ENCODE measurements around the gene OR2AP1. TPM values are rescaled to one million over a fixed set of nuclear protein-coding genes. Genes with fewer than 3 reads are reported as not detected.
"Not testable (repeated sequence)": the region's sequence is repeated elsewhere in the genome, so short reads cannot be mapped to it uniquely, and the experiment has no call there.

Gene OR2AP1
- polyA plus RNA-seq (2011; rRNA removed) (not detected in 2 replicates), polyA plus RNA-seq (2017; fragmentation: RNase III; extraction: RNeasy Plus Mini Kit Qiagen cat#74134 plus additional on column Dnase treatment) (not detected in 3 replicates), polyA minus RNA-seq (2011; rRNA and poly(A)+ RNA removed) (not detected in 2 replicates)
- polyA plus RNA-seq (2012; cell fraction: cytosol; rRNA removed), result not detected in 2 replicates
- not detected in 2 replicates for polyA plus RNA-seq (2012; cell fraction: nucleus; rRNA removed)

DNA sequence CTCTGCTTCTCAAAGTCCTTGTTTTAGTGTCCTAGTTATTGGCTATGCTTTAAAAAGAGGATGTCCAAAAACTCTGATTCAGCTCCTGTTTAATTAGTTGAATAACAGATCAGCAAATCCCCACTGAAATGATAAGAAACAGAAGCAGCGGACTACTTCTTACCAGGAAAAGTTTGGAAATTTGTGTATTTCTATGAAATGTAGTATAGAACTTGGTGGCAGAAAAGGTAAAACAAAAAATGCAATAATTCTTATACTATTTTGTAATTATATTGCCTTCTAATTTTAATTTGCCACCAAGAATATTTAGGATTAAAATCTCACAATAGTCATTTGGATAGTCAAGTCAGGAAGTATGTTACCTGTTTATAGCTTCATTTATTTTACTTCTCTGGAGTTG is at the start of gene OR2AP1:
Gene OR2AP1 (plus strand): TSS at position 301 of the 400 bp plus-strand sequence. CDS start 1,947 bp downstream, outside the sequence.
- POLR2A ChIA-PET, result no interaction called here
- Histone ChIP-seq H3K4me1 (no peaks in the 10 kb centered on the region), H3K9me3 (peaks cover 13% of the 10 kb centered on the region; the same call in 2 of the 3 replicates), H3K4me2 (no peak within 1 kb of the TSS), H3K27ac (no peak within 1 kb of the TSS), H3K4me3 (no peak within 1 kb of the TSS)
- FAIRE-seq (no peak), DNase-seq (ENCODE audit: low read depth in 1 of 2, low spot score in 1 of 2) (no peak), ATAC-seq (no peak)
- WGBS (ENCODE audit: missing lambda C conversion rate), result 0% methylated on average over 1 of the region's 1 CpG
- TF ChIP-seq ZNF302 (CRISPR knock-in tag; IDR thresholded peaks at IDR 0.05) (no peak), RCOR1 (IDR thresholded peaks at IDR 0.05; ENCODE audit: low read depth, low read length) (no peak), EHMT2 (IDR thresholded peaks at IDR 0.05; ENCODE audit: low read depth) (no peak), RARB (CRISPR knock-in tag; IDR thresholded peaks at IDR 0.05) (no peak), JUNB (IDR thresholded peaks at IDR 0.05) (no peak), ATOH8 (CRISPR knock-in tag; IDR thresholded peaks at IDR 0.05; ENCODE audit: low read depth) (no peak), CTCF (IDR thresholded peaks at IDR 0.05) (no peak), HOXB5 (CRISPR knock-in tag; IDR thresholded peaks at IDR 0.05) (no peak), E2F6 (IDR thresholded peaks at IDR 0.05; ENCODE audit: borderline replicate concordance, low read depth) (no peak), RFX5 (IDR thresholded peaks at IDR 0.05) (no peak), CHD4 (IDR thresholded peaks at IDR 0.05; ENCODE audit: borderline replicate concordance) (no peak), TFCP2L1 (CRISPR knock-in tag; IDR thresholded peaks at IDR 0.05) (no peak), POLR2AphosphoS2 (conservative IDR thresholded peaks at IDR 0.05; ENCODE audit: low read length) (no peak), JUN (IDR thresholded peaks at IDR 0.05) (no peak), SREBF2 (IDR thresholded peaks at IDR 0.05) (no peak), ESRRA (IDR thresholded peaks at IDR 0.05; ENCODE audit: borderline replicate concordance, low read length) (no peak), MYC (IDR thresholded peaks at IDR 0.05; ENCODE audit: borderline replicate concordance, low read length) (no peak), PHF8 (IDR thresholded peaks at IDR 0.05; ENCODE audit: borderline replicate concordance, low read depth) (no peak)
- TF ChIP-seq, protein P1, sequence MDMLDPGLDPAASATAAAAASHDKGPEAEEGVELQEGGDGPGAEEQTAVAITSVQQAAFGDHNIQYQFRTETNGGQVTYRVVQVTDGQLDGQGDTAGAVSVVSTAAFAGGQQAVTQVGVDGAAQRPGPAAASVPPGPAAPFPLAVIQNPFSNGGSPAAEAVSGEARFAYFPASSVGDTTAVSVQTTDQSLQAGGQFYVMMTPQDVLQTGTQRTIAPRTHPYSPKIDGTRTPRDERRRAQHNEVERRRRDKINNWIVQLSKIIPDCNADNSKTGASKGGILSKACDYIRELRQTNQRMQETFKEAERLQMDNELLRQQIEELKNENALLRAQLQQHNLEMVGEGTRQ (IDR thresholded peaks at IDR 0.05), result no peak
- CTCF ChIA-PET, result no interaction called here

DNA sequence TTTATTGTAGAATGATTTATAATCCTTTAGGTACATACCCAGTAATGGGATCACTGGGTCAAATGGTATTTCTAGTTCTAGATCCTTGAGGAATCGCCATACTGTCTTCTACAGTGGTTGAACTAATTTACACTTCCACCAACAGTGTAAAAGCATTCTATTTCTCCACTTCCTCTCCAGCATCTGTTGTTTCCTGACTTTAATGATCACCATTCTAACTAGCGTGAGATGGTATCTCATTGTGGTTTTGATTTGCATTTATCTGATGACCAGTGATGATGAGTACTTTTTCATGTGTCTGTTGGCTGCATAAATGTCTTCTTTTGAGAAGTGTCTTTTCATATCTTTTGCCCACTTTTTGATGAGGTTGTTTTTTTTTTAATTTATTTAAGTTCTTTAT is 24.0 kb upstream of the OR2AP1 start:
- H3K27ac ChIP-seq; DNase-seq (ENCODE audit: low read depth in 1 of 2, low spot score in 1 of 2); H3K4me3 ChIP-seq; CTCF ChIA-PET; POLR2A ChIA-PET; FAIRE-seq; ATAC-seq; H3K4me1 ChIP-seq; H3K9me3 ChIP-seq; H3K4me2 ChIP-seq: not testable (repeated sequence)
- WGBS (ENCODE audit: missing lambda C conversion rate), result 33% methylated on average over 2 of the region's 2 CpGs

DNA sequence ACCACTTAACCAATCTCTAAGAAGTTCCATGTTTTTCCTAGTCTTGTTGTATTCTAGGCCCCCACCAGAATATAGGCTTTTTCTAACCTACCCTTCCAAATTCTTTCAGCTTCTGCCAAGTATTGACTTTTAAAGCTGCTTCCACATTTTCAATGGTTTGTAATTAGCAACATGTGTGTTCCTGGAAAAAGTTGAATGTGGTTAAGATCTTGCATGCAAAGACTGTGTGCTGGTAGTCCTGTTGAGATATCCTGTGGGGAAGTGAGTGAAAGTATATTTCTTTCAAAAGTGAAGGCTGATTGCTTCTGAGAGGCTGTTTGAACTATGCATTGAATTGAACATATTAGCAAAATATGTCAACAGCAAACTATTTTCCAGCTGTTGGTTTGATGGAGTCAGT is 23.5 kb upstream of the OR2AP1 start:
- ATAC-seq, result no peak
- POLR2A ChIA-PET, result no interaction called here
- no peak for DNase-seq (ENCODE audit: low read depth in 1 of 2, low spot score in 1 of 2)
- no peaks in the 10 kb centered on the region for H3K9me3 ChIP-seq
- H3K27ac ChIP-seq, result no peak overlapping the region
- no peaks in the 10 kb centered on the region for H3K4me1 ChIP-seq
- CTCF ChIA-PET, result no interaction called here
- TF ChIP-seq RNF2 (IDR thresholded peaks at IDR 0.05; ENCODE audit: borderline replicate concordance, low read depth) (no peak), MAFK (IDR thresholded peaks at IDR 0.05; ENCODE audit: partially characterized antibody) (no peak), TFCP2L1 (CRISPR knock-in tag; IDR thresholded peaks at IDR 0.05) (no peak), TP53 (CRISPR knock-in tag; IDR thresholded peaks at IDR 0.05) (no peak), ZSCAN20 (CRISPR knock-in tag; IDR thresholded peaks at IDR 0.05) (no peak)
- TF ChIP-seq, protein P2, sequence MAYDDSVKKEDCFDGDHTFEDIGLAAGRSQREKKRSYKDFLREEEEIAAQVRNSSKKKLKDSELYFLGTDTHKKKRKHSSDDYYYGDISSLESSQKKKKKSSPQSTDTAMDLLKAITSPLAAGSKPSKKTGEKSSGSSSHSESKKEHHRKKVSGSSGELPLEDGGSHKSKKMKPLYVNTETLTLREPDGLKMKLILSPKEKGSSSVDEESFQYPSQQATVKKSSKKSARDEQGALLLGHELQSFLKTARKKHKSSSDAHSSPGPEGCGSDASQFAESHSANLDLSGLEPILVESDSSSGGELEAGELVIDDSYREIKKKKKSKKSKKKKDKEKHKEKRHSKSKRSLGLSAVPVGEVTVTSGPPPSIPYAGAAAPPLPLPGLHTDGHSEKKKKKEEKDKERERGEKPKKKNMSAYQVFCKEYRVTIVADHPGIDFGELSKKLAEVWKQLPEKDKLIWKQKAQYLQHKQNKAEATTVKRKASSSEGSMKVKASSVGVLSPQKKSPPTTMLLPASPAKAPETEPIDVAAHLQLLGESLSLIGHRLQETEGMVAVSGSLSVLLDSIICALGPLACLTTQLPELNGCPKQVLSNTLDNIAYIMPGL (CRISPR knock-in tag; IDR thresholded peaks at IDR 0.05; ENCODE audit: borderline replicate concordance), result no peak
- no peak overlapping the region for H3K4me2 ChIP-seq
- no peak overlapping the region for H3K4me3 ChIP-seq
- FAIRE-seq, result no peak
